Glutamatergic neuron (in vitro differentiated cells): Measurements from ENCODE around the gene CDC42SE2. TPM values are rescaled to one million over a fixed set of nuclear protein-coding genes. Genes with fewer than 3 reads are reported as not detected.

Experiments
- DNase-seq: peaks from one replicate; pipeline ENCODE4 v3.0.0; 2022
- H3K27ac Mint-ChIP-seq: one replicate; pipeline ENCODE4 v1.8.0; 2020; ENCODE audit warnings: mild to moderate bottlenecking, mixed read lengths, inconsistent platforms; ENCODE audit not compliant: unreplicated experiment
- H3K27me3 Mint-ChIP-seq: one replicate; pipeline ENCODE4 v1.8.0; 2020; ENCODE audit warnings: mild to moderate bottlenecking, moderate library complexity, mixed read lengths, inconsistent platforms; ENCODE audit not compliant: unreplicated experiment
- H3K36me3 Mint-ChIP-seq: one replicate; pipeline ENCODE4 v1.8.0; 2020; ENCODE audit warnings: mild to moderate bottlenecking, mixed read lengths, inconsistent platforms; ENCODE audit not compliant: unreplicated experiment
- H3K4me1 Mint-ChIP-seq: one replicate; pipeline ENCODE4 v1.8.0; 2020; ENCODE audit warnings: mild to moderate bottlenecking, low read depth, mixed read lengths, inconsistent platforms; ENCODE audit not compliant: unreplicated experiment
- H3K4me3 Mint-ChIP-seq: one replicate; pipeline ENCODE4 v1.8.0; 2020; ENCODE audit warnings: mild to moderate bottlenecking, mixed read lengths, inconsistent platforms; ENCODE audit not compliant: unreplicated experiment
- H3K9me3 Mint-ChIP-seq: one replicate; pipeline ENCODE4 v1.8.0; 2020; ENCODE audit warnings: mild to moderate bottlenecking, moderate library complexity, mixed read lengths, inconsistent platforms; ENCODE audit not compliant: unreplicated experiment
- CTCF ChIP-seq: fragments of 200-600 bp; sonication (generic); IDR thresholded peaks from one replicate; pipeline ENCODE4 v1.5.0; 2021; ENCODE audit not compliant: partially characterized antibody, unreplicated experiment
- total RNA-seq: library from RNA; stranded (reverse); fragmentation: NEBNext Ultra II Directional; extraction: Animal tissue kit (Norgen Biotek cat#: 25700); gene quantifications from one replicate; pipeline ENCODE4 v1.2.1, GENCODE V29; 2021; ENCODE audit not compliant: unreplicated experiment

CDC42SE2 gene
- total RNA-seq, 1 donor from 2014 or later, result 15.5 TPM

GRCh38 chr5:131279204-131279603 is 15.4 kb downstream of the CDC42SE2 start:
- no peak for TF ChIP-seq CTCF
- no peaks in the 10 kb centered on the region for H3K36me3 Mint-ChIP-seq
- H3K4me3 Mint-ChIP-seq, result no peak overlapping the region
- peaks cover 3% of the 10 kb centered on the region for H3K27me3 Mint-ChIP-seq
- no peak for DNase-seq
- H3K9me3 Mint-ChIP-seq, result peaks cover 4% of the 10 kb centered on the region
- no peak overlapping the region for H3K27ac Mint-ChIP-seq
- H3K4me1 Mint-ChIP-seq, result no peaks in the 10 kb centered on the region

GRCh38 chr5:131280417-131280816 is 16.6 kb downstream of the CDC42SE2 start:
- H3K4me1 Mint-ChIP-seq, result no peaks in the 10 kb centered on the region
- no peak overlapping the region for H3K27ac Mint-ChIP-seq
- TF ChIP-seq CTCF, result no peak
- H3K4me3 Mint-ChIP-seq, result no peak overlapping the region
- no peaks in the 10 kb centered on the region for H3K36me3 Mint-ChIP-seq
- H3K27me3 Mint-ChIP-seq, result peaks cover 3% of the 10 kb centered on the region
- DNase-seq, result no peak
- H3K9me3 Mint-ChIP-seq, result peaks cover 4% of the 10 kb centered on the region

GRCh38 chr5:131281133-131281867 is 17.4 kb downstream of the CDC42SE2 start:
- H3K4me3 Mint-ChIP-seq, result no peak overlapping the region
- TF ChIP-seq CTCF, result no peak
- H3K27me3 Mint-ChIP-seq, result peaks cover 3% of the 10 kb centered on the region
- no peaks in the 10 kb centered on the region for H3K4me1 Mint-ChIP-seq
- peaks cover 4% of the 10 kb centered on the region for H3K9me3 Mint-ChIP-seq
- no peak overlapping the region for H3K27ac Mint-ChIP-seq
- no peaks in the 10 kb centered on the region for H3K36me3 Mint-ChIP-seq
- DNase-seq, result no peak

GRCh38 chr5:131281868-131282234 is 18.0 kb downstream of the CDC42SE2 start:
- Mint-ChIP-seq H3K36me3 (no peaks in the 10 kb centered on the region), H3K4me3 (no peak overlapping the region), H3K27ac (no peak overlapping the region), H3K27me3 (peaks cover 3% of the 10 kb centered on the region), H3K4me1 (no peaks in the 10 kb centered on the region), H3K9me3 (peaks cover 4% of the 10 kb centered on the region)
- DNase-seq, result no peak
- no peak for TF ChIP-seq CTCF

- Mint-ChIP-seq H3K27me3 (peaks cover 3% of the 10 kb centered on the region), H3K9me3 (peaks cover 4% of the 10 kb centered on the region), H3K4me1 (no peaks in the 10 kb centered on the region), H3K36me3 (no peaks in the 10 kb centered on the region), H3K4me3 (no peak overlapping the region), H3K27ac (no peak overlapping the region)
- TF ChIP-seq CTCF, result no peak
- DNase-seq, result no peak
These were observed 18.4 kb downstream of the CDC42SE2 start for GRCh38 chr5:131282235-131282634.
